ENCODE data around the gene VTI1B. TPM values are rescaled to one million over a fixed set of nuclear protein-coding genes. Genes with fewer than 3 reads are reported as not detected.

Gene VTI1B
- total RNA-seq, 1 experiment from 2014 or later, result 105 TPM

DNA sequence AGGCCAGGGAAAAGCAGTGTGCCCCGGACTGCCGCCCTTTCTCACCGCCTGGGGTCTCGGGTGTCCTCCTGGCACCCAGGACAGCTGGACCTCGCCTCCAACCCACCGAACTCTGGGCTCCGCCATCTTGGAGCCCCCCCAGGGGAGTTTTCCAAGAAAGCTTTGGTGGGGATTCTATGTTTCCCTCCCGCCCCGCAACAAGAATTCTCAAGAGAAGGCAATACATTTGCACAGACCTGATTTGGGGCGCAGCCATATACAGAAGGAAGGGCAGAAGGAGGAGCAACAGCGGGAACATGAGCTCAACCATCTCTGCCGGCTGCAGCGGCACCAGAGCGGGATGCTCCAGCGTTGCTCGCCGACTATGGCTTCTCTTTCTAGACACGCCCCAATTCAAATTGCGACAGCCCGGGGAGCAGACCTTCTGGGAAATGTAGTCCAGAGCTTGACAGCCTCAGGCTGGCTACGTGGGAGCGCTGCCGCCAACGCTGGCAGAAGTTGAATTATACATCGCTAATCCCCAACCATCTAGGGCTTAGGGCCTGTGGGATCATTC, 21.0 kb upstream of the VTI1B start, which contains the start of gene RDH11:
RDH11 (minus strand) TSS at position 371 of the 556 bp plus-strand sequence; CDS start at position 310, 61 bp downstream.
- H3K27me3 ChIP-seq (ENCODE audit: low read length), result no peaks in the 10 kb centered on the region
- peak within 1 kb of the TSS; percentile 88 for H3K27ac ChIP-seq (ENCODE audit: low read length)
- peaks cover 13% of the 10 kb centered on the region for H3K4me1 ChIP-seq (ENCODE audit: low read length)
- 0 out of 2 replicates have a peak, but pooled peaks cover 8% of the 10 kb centered on the region for H4K20me1 ChIP-seq (ENCODE audit: insufficient read depth, low read depth, low read length)
- no peaks in the 10 kb centered on the region for H3K9me2 ChIP-seq (replicated peaks; ENCODE audit: insufficient read depth, low read length)
- peak within 1 kb of the TSS; percentile 72 for H2AFZ ChIP-seq (ENCODE audit: low read length)
- H3K79me2 ChIP-seq (ENCODE audit: low read length), result peaks cover 50% of the 10 kb centered on the region
- peak within 1 kb of the TSS; percentile 87 for H3K4me2 ChIP-seq (ENCODE audit: low read depth, low read length, poor library complexity, severe bottlenecking)
- H3K36me3 ChIP-seq (ENCODE audit: insufficient read depth, low read length), result peaks cover 30% of the 10 kb centered on the region
- peak within 1 kb of the TSS; percentile 89 for H3K9ac ChIP-seq (ENCODE audit: low read length)
- H3K9me3 ChIP-seq (ENCODE audit: low read length), result no peaks in the 10 kb centered on the region
- H3K4me3 ChIP-seq (ENCODE audit: low read length), result peak within 1 kb of the TSS; percentile 86
- peak; percentile 97 for DNase-seq

DNA sequence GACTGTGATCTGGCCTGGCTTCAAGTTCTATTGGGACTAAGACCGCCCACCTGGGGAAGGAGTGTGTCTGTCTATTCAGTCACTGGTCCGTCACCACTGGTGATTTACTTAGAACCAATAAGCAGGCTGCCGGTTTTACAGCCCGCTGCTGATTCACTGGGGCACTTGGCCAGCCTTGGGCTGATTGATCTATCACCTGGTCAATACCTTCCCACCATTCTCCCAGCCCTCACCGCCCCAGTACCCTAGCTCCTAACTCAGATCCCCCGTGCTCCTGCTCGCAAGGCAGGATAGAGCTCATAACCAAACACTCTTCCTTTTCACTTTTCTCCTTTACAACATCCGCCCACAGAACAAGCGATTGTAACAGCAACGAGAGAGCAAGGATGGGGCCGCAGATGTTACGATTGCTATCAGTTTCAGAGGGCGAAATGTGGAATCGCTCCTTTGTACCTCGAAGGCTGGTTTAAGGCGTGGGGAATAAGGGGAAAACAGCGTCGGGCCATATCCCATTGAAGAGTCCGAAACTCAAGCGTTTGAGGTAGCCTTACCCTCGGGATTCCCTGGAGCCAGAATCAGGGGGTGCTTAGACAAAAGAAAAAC, 20.5 kb upstream of the VTI1B start:
- Histone ChIP-seq H4K20me1 (ENCODE audit: insufficient read depth, low read depth, low read length) (0 out of 2 replicates have a peak, but pooled peaks cover 8% of the 10 kb centered on the region), H3K4me2 (ENCODE audit: low read depth, low read length, poor library complexity, severe bottlenecking) (peak overlapping the region; percentile 87), H3K79me2 (ENCODE audit: low read length) (peaks cover 55% of the 10 kb centered on the region), H3K27me3 (ENCODE audit: low read length) (no peaks in the 10 kb centered on the region), H3K4me1 (ENCODE audit: low read length) (peaks cover 13% of the 10 kb centered on the region), H3K27ac (ENCODE audit: low read length) (peak overlapping the region; percentile 88), H3K9me2 (replicated peaks; ENCODE audit: insufficient read depth, low read length) (no peaks in the 10 kb centered on the region), H3K9ac (ENCODE audit: low read length) (peak overlapping the region; percentile 89), H3K36me3 (ENCODE audit: insufficient read depth, low read length) (peaks cover 36% of the 10 kb centered on the region), H2AFZ (ENCODE audit: low read length) (peak overlapping the region; percentile 72), H3K9me3 (ENCODE audit: low read length) (no peaks in the 10 kb centered on the region), H3K4me3 (ENCODE audit: low read length) (peak overlapping the region; percentile 86)
- peak; percentile 95 for DNase-seq

DNA sequence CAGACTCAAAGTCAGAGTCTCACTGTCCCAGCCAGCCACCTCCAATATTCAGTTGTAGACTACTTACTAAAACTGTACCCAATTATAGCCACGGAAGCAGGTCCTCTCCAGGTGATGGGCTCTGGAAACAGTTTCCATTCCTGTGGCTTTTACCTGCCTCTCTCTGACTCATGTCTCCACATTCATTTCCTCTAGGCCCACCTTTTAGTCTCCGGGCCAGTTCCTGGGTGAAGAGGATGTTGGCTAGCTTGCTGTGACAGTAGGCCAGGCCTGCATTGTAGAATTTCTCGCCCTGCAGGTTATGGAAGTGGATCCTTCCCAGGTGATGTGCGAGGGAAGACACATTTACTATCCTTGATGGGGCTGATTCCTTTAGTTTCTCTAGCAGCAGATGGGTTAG, 15.6 kb upstream of the VTI1B start:
- H3K9ac ChIP-seq (ENCODE audit: low read length), result no peak overlapping the region
- no peak overlapping the region for H3K4me2 ChIP-seq (ENCODE audit: low read depth, low read length, poor library complexity, severe bottlenecking)
- no peak overlapping the region for H3K4me3 ChIP-seq (ENCODE audit: low read length)
- DNase-seq, result no peak
- H3K79me2 ChIP-seq (ENCODE audit: low read length), result peaks cover 66% of the 10 kb centered on the region
- no peaks in the 10 kb centered on the region for H3K9me3 ChIP-seq (ENCODE audit: low read length)
- H4K20me1 ChIP-seq (ENCODE audit: insufficient read depth, low read depth, low read length), result 0 out of 2 replicates have a peak, but pooled peaks cover 8% of the 10 kb centered on the region
- H3K27me3 ChIP-seq (ENCODE audit: low read length), result no peaks in the 10 kb centered on the region
- peaks cover 8% of the 10 kb centered on the region for H3K4me1 ChIP-seq (ENCODE audit: low read length)
- no peak overlapping the region for H2AFZ ChIP-seq (ENCODE audit: low read length)
- no peak overlapping the region for H3K27ac ChIP-seq (ENCODE audit: low read length)
- peaks cover 75% of the 10 kb centered on the region for H3K36me3 ChIP-seq (ENCODE audit: insufficient read depth, low read length)
- no peaks in the 10 kb centered on the region for H3K9me2 ChIP-seq (replicated peaks; ENCODE audit: insufficient read depth, low read length)

GRCh38 chr14:67683842-67684241, 9.4 kb upstream of the VTI1B start:
- Histone ChIP-seq H3K9me2 (replicated peaks; ENCODE audit: insufficient read depth, low read length) (no peaks in the 10 kb centered on the region), H3K4me2 (ENCODE audit: low read depth, low read length, poor library complexity, severe bottlenecking) (no peak overlapping the region), H3K27ac (ENCODE audit: low read length) (no peak overlapping the region), H3K4me1 (ENCODE audit: low read length) (peaks cover 16% of the 10 kb centered on the region), H3K79me2 (ENCODE audit: low read length) (peaks cover 61% of the 10 kb centered on the region), H2AFZ (ENCODE audit: low read length) (no peak overlapping the region), H3K4me3 (ENCODE audit: low read length) (no peak overlapping the region), H3K9ac (ENCODE audit: low read length) (no peak overlapping the region), H3K36me3 (ENCODE audit: insufficient read depth, low read length) (peaks cover 76% of the 10 kb centered on the region), H3K27me3 (ENCODE audit: low read length) (no peaks in the 10 kb centered on the region), H3K9me3 (ENCODE audit: low read length) (no peaks in the 10 kb centered on the region), H4K20me1 (ENCODE audit: insufficient read depth, low read depth, low read length) (no peaks in the 10 kb centered on the region)
- DNase-seq, result no peak

DNA sequence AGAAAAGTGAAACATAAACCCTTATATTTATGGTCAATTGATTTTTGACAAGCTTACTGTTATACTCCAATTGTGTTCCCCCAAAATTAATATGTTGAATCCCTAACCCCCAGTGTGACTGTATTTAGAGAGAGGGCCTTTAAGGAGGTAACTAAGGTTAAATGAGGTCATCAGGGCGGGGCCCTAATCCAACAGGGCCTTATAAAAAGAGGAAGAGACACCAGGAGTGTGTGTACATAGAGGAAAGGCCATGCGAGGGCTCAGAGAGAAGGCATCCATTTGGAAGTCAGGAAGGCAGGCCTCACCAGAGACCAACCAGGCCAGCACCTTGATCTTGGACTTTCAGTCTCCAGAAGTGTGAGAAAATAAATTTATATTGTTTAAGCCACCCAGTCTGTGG, 6.5 kb upstream of the VTI1B start:
- H3K36me3 ChIP-seq (ENCODE audit: insufficient read depth, low read length), result peaks cover 69% of the 10 kb centered on the region
- H3K9me2 ChIP-seq (replicated peaks; ENCODE audit: insufficient read depth, low read length), result no peaks in the 10 kb centered on the region
- peaks cover 29% of the 10 kb centered on the region for H3K4me1 ChIP-seq (ENCODE audit: low read length)
- no peak overlapping the region for H3K9ac ChIP-seq (ENCODE audit: low read length)
- no peak for DNase-seq
- no peak overlapping the region for H3K4me2 ChIP-seq (ENCODE audit: low read depth, low read length, poor library complexity, severe bottlenecking)
- no peaks in the 10 kb centered on the region for H4K20me1 ChIP-seq (ENCODE audit: insufficient read depth, low read depth, low read length)
- no peak overlapping the region for H3K27ac ChIP-seq (ENCODE audit: low read length)
- no peaks in the 10 kb centered on the region for H3K9me3 ChIP-seq (ENCODE audit: low read length)
- no peak overlapping the region for H3K4me3 ChIP-seq (ENCODE audit: low read length)
- H3K79me2 ChIP-seq (ENCODE audit: low read length), result peaks cover 56% of the 10 kb centered on the region
- no peak overlapping the region for H2AFZ ChIP-seq (ENCODE audit: low read length)
- no peaks in the 10 kb centered on the region for H3K27me3 ChIP-seq (ENCODE audit: low read length)

DNA sequence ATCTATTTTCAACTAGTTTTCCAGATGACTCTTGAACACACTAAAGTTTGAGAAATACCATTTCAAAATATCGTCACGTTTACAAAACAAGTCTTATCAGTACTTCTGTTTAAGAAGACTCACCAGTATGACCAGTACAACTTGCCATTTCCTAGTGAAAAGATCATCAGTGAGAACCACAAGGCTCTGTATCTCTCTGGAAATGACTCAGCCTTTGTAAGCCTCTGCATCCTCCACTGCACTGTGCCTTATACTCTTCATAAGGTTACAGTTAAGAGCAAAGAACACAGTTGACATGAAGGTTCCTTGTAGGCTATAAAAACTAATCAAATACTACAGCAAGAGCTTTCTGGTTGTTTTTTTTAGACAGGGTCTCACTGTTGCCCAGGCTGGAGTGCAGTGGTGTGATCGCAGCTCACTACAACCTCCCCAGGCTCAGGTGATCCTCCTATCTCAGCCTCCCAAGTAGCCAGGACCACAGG, 5.7 kb upstream of the VTI1B start:
- Histone ChIP-seq H3K36me3 (ENCODE audit: insufficient read depth, low read length) (peaks cover 63% of the 10 kb centered on the region), H3K79me2 (ENCODE audit: low read length) (peaks cover 54% of the 10 kb centered on the region), H3K4me3 (ENCODE audit: low read length) (no peak overlapping the region), H2AFZ (ENCODE audit: low read length) (no peak overlapping the region), H3K27ac (ENCODE audit: low read length) (no peak overlapping the region), H3K4me1 (ENCODE audit: low read length) (peaks cover 34% of the 10 kb centered on the region), H3K9me3 (ENCODE audit: low read length) (no peaks in the 10 kb centered on the region), H4K20me1 (ENCODE audit: insufficient read depth, low read depth, low read length) (no peaks in the 10 kb centered on the region), H3K27me3 (ENCODE audit: low read length) (no peaks in the 10 kb centered on the region), H3K9me2 (replicated peaks; ENCODE audit: insufficient read depth, low read length) (no peaks in the 10 kb centered on the region), H3K4me2 (ENCODE audit: low read depth, low read length, poor library complexity, severe bottlenecking) (no peak overlapping the region), H3K9ac (ENCODE audit: low read length) (no peak overlapping the region)
- no peak for DNase-seq

- Histone ChIP-seq H3K79me2 (ENCODE audit: low read length) (peaks cover 51% of the 10 kb centered on the region), H3K4me3 (ENCODE audit: low read length) (no peak overlapping the region), H4K20me1 (ENCODE audit: insufficient read depth, low read depth, low read length) (peaks cover 3% of the 10 kb centered on the region; the same call in 1 of the 2 replicates), H3K9me2 (replicated peaks; ENCODE audit: insufficient read depth, low read length) (no peaks in the 10 kb centered on the region), H3K9ac (ENCODE audit: low read length) (no peak overlapping the region), H3K27me3 (ENCODE audit: low read length) (no peaks in the 10 kb centered on the region), H3K4me2 (ENCODE audit: low read depth, low read length, poor library complexity, severe bottlenecking) (no peak overlapping the region), H3K27ac (ENCODE audit: low read length) (no peak overlapping the region), H3K36me3 (ENCODE audit: insufficient read depth, low read length) (peaks cover 53% of the 10 kb centered on the region), H2AFZ (ENCODE audit: low read length) (no peak overlapping the region), H3K9me3 (ENCODE audit: low read length) (no peaks in the 10 kb centered on the region), H3K4me1 (ENCODE audit: low read length) (peaks cover 36% of the 10 kb centered on the region)
- no peak for DNase-seq
Observed at GRCh38 chr14:67679006-67679405, 4.6 kb upstream of the VTI1B start.

DNA sequence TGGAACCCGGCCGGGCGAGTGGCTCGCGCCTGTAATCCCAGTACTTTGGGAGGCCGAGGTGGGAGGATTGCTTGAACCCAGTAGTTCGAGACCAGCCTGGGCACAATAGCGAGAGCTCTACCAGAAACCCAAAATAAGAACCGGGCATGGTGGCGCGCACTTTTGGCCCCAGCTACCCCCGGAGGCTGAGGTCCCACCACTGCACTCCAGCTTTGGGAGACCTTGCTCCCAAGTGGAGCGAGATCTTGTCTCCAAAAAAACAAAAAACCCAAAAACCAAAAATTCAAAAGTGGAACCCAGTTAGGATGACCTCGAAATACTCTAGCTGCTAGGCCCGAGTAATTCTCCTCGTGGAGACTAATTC, 769 bp upstream of the VTI1B start:
- Histone ChIP-seq H3K9me2 (replicated peaks; ENCODE audit: insufficient read depth, low read length) (no peaks in the 10 kb centered on the region), H3K9ac (ENCODE audit: low read length) (peak overlapping the region; percentile 88), H2AFZ (ENCODE audit: low read length) (peak overlapping the region; percentile 1; the same call in 1 of the 2 replicates), H4K20me1 (ENCODE audit: insufficient read depth, low read depth, low read length) (peaks cover 10% of the 10 kb centered on the region), H3K4me3 (ENCODE audit: low read length) (peak overlapping the region; percentile 75), H3K27ac (ENCODE audit: low read length) (no peak overlapping the region), H3K36me3 (ENCODE audit: insufficient read depth, low read length) (peaks cover 22% of the 10 kb centered on the region; the same call in 1 of the 2 replicates), H3K9me3 (ENCODE audit: low read length) (no peaks in the 10 kb centered on the region), H3K27me3 (ENCODE audit: low read length) (no peaks in the 10 kb centered on the region), H3K4me1 (ENCODE audit: low read length) (peaks cover 49% of the 10 kb centered on the region), H3K79me2 (ENCODE audit: low read length) (peaks cover 55% of the 10 kb centered on the region), H3K4me2 (ENCODE audit: low read depth, low read length, poor library complexity, severe bottlenecking) (peak overlapping the region; percentile 93)
- DNase-seq, result no peak
